ENCODE results near the gene GMEB2.
"Not testable (repeated sequence)": the region's sequence is repeated elsewhere in the genome, so short reads cannot be mapped to it uniquely, and the experiment has no call there.

The GMEB2 gene

DNA sequence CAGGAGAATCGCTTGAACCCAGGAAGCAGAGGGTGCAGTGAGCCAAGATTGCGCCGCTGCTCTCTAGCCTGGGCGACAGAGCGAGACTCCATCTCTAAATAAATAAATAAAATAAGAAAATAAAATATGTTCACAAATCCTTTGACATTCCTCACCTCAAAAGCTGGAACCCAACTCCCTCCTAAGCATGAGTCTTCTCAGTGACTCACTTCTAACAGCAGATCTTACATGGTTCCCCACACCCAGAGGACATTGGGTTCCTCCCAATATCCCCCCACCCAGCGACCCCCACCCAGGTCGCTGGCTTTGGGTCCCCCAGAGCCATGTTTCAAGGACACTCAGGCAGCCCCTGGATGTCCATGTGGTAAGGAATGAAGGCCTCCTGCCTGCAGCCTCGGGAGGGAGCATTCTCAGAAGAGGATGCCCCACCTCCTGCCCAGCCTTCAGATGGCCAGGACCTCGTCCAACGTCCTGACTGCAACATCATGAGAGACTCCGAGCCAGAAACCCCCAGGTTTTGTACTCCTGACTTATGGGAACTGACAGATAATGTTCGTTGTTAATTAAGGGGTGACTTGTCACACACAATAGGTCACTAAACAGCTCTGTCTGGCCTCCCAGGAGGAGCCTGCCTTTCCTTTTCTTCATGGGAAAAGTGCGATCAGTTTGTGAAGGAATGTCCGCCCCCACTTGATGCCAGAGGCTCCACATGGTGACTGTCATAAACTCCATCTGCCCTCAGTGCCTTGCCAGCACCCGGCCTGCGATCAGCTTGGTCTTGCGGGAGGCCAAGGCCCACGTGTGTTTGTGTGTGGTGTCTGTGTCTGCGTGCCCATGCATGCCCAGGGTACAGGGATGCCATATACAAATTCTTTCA, 10.1 kb upstream of the GMEB2 start:
- DNase-seq (ENCODE audit: low spot score), result no peak

DNA sequence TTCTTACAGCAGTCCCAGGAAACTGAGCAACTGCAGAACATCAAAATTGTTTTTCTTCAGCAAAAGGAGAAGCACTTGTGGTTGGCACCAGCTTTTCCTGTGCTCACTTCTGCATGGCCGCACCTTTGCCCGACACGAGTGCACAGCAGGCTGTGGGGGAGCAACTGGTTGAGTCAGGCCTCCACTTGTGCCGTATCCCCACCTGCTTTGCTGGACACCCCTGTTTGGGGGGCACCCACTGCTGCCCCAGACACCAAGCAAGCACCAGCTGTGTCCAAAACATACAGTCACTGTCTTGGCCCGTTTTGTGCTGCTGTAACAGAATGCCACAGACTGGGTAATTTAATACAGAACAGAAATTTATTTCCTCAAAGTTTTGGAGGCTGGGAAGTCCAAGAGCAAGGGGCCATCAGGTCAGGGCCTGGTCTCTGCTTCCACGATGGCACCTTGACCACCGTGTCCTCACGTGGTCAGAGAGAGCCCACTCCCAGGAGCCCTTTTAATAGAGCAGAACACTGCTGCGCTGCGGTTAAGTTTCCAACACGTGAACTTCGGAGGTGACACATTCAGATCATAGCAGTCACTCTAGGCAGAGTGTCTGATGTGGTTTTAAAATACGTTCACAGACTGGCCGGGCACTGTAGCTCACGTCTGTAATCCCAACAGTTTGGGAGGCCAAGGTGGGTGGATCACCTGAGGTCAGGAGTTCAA, 8.7 kb upstream of the GMEB2 start:
- DNase-seq (ENCODE audit: low spot score), result no peak

DNA sequence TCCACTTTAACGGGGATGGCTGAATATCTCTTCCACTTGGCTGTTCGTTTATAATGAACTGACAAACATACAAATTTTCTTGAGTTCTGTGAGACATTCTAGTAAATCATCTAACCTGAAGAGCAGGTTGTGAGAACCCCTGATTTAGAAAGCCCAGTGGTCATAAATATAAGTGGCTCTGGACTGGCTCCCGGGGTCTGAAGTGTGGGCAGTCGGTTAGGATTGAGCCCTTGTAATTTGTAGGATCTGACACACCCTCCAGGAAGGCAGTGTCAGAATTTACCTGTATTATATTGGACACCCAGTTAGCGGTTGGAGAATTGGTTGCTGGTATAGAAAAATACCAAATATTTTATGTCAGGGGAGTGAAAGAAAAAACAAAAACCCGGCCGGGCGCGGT, 6.8 kb upstream of the GMEB2 start:
- no peak for DNase-seq (ENCODE audit: low spot score)

DNA sequence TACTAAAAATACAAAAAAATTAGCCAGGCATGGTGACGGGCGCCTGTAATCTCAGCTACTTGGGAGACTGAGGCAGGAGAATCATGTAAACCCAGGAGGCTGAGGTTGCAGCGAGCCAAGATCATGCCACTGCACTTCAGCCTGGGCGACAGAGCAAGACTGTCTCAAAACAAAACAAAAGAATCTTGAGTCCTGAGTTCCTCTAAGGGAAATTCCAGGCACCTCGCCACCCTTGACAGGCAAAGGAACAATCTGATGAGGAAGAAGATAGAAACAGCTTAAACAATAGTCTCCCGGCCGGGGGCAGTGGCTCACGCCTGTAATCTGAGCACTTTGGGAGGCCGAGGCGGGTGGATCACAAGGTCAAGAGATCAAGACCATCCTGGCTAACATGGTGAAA, 4.5 kb upstream of the GMEB2 start:
- not testable (repeated sequence) for DNase-seq (ENCODE audit: low spot score)

DNA sequence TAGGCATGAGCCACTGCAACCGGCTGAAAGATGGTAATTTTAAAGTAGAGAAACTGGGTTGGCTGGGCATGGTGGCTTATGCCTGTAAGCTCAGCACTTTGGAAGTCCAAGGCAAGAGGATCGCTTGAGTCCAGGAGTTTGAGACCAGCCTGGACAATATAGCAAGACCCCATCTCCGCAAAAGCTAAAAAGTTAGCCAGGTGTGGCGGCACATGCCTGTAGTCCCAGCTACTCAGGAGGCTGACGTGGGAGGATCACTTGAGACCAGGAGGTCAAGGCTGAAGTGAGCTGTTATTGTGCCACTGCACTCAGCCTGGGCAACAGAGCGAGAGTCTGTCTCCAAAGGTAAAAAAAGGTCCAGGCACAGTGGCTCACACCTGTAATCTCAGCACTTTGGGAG, 4.1 kb upstream of the GMEB2 start:
- DNase-seq (ENCODE audit: low spot score), result not testable (repeated sequence)

DNA sequence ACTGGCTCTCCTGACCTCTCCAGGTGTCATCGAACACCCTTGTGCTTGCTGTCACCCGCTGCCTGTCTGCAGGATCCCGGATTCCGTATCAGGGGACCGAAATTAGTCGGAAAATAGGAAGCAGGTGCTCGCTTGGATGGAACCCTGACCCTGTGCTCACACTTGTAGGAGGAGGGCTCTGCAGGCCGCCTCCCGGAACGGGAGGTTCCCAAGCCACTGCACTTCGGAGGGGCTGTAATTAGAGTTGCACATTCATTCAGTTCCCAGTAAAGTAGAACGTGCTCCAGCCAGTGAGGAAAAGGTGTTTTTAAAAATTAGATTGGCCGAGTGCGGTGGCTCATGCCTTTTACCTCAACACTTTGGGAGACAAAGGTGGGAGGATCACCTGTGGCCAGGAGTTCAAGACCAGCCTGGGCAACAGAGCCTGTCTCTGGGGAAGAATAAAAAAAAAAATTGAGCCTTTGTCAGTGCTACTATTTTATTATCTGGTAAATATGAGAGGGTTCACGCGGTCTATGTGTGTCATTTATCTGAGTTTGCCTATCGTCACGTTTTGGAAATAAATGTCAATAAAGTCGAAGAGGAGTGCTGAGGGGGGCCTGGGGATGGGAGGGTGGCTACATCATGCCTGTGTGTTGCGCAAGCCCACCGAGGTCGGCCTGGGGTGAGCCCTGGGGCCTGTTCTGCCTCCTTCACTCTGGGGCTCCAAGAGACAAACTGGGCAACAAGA, 1.5 kb upstream of the GMEB2 start:
- DNase-seq (ENCODE audit: low spot score), result no peak

DNA sequence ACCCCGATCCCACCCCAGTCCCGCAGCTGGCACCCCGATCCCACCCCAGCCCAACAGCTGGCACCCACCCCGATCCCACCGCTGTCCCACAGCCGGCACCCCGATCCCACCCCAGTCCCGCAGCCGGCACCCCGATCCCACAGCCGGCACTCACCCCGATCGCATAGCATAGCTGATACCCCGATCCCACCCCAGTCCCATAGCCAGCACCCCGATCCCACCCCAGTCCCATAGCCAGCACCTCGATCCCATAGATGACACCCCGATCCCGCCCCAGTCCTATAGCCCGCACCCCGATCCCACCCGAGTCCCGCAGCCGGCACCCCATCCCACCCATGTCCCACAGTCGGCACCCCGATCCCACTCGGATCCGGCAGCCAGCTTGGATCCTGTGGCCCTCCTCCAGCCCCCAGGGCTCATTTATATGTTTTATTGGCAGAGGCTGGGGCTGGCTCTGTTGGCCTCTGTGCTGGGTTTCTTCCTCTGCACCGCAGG, 897 bp upstream of the GMEB2 start:
- DNase-seq (ENCODE audit: low spot score), result no peak

DNA sequence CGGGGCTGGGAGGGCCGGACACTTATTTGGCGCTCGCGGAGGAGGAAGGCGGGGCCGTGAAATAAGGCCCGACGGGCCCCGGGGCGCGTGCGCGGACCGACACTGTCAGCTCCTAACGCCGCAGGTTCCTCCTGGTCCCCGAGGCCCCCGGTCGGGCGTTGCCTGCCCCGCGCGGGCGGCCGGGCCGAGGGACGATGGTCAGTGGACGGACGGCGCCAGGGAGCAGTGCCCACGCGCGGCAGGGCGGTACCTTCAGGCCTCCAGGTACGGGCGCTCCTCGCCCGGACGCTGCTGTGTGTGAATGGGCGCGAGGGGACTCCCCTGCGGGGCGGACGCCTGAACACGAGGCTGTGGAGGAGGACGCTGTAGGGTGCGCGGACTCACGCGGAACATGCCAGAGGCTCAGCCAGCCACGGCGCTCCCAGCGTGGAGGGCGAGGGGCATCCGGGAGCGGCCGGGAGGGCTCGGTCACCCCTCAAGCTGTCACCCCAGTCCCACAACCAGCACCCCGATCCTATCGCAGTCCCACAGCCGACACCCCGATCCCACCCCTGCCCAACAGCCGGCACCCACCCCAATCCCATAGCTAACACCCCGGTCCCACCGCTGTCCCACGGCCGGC, 339 bp upstream of the GMEB2 start:
- peak; percentile 97 for DNase-seq (ENCODE audit: low spot score)

DNA sequence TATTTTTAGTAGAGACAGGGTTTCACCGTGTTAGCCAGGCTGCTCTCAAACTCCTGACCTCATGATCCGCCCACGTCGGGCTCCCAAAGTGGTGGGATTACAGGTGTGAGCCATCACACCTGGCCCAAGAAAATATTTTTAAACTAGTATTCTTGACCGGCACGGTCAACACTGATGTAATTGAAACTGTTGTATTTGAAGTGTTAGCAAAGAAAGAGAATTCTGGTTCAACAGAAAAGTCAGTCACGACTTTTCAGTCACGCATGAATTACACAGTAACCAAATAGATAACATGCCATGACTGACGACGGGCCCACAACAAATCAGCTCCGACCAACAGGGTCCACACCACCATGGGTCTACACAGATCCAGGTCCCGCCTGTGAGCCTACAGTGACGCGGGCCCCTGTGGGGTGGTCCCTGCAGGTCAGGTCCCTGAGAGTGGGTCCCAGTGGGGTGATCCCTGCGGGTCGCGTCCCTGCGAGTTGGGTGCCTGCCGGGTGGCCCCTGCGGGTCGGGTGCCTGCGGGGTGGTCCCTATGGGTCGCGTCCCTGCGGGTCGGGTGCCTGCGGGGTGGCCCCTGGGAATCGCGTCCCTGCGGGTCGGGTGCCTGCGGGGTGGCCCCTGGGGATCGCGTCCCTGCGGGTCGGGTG, 1.0 kb downstream of the GMEB2 start:
- peak; percentile 40 for DNase-seq (ENCODE audit: low spot score)

DNA sequence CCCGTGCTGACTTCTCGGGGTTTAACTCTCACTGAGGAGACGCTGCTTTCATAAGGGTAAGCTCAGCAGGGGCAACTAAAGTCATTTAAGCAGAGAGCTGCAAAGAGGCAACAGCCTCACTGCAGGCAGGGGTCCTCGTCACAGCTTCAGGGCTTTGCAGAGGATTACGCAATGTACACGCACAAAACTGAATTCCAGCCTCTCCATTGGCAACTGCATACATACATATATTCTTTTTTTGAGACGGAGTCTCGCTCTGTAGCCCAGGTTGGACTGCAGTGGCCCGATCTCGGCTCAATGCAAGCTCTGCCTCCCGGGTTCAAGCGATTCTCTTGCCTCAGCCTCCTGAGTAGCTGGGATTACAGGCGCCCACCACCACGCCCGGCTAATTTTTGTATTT, 2.4 kb downstream of the GMEB2 start:
- no peak for DNase-seq (ENCODE audit: low spot score)

DNA sequence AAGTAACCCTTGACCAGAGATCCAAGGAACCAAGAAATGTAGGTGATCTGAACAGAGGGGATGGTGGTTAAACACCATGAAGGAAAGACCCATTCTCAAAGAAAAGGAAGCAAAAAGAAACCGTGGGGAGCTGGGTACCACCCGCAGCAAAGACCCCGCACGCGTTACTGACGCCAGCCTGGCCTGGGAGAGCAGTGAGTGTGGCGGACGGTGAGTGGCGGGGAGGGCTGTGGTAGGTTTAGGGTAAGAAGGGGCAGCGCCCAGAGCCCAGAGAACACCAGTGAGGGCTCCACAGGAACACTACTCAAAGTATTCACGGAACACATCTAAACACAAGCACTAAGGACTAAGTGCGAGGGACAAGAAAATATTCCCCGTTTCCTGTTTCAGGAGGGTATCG, 4.2 kb downstream of the GMEB2 start:
- no peak for DNase-seq (ENCODE audit: low spot score)

DNA sequence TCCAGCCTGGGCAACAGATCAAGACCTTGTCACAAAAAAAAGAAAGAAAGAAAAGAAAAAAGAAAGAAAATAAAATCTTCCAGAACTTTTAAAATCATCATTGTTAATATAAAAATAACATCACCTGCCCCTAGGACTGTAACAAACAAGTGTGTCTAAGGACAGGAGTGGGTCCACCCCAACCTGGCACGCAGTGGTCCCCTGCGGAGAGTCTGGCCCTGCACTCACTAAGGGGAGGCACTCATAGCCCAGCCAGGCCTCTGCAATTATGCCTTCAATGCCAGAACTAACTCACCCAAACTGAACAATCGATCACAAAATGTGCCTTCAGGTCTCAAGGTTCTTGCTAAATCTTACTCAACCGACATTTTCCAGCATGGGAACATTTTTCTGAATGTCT, 4.8 kb downstream of the GMEB2 start:
- DNase-seq (ENCODE audit: low spot score), result no peak

DNA sequence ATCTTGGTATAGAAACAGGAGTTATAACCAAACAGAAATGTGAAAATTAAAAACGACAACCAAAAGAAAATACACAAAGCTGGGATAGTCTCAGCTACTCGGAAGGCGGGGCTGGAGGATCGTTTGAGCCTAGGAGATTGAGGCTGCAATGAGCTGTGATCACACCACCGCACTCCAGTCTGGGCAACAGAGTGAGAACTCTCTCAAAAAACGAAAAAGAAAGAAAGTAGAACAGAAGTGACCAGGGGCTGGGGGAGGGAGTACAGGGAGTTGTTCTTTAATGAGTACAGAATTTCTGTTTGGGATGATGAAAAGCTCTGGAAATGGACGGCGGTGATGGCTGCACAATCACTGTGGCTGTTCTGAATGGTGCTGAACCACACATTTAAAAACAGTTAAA, 5.9 kb downstream of the GMEB2 start:
- no peak for DNase-seq (ENCODE audit: low spot score)

DNA sequence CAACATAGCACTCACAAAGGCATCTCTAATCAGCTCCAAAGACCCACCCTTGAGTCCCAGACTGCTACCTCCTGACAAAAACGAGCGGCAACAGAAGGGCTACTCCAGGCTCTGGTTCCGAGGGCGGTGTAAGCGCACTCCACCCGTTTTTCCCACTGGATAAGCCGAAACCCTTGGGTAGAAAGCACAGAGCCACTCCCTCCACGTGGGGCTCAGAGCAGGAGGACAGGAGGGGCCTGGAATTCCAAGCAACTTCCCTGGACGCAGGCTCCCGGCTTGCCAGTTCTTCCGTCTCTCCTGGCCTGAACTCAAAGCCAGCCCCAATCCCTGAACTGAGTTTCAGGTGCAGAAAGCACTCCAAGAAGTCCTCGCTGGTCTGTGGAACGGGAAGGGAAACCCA, 7.4 kb downstream of the GMEB2 start:
- no peak for DNase-seq (ENCODE audit: low spot score)

DNA sequence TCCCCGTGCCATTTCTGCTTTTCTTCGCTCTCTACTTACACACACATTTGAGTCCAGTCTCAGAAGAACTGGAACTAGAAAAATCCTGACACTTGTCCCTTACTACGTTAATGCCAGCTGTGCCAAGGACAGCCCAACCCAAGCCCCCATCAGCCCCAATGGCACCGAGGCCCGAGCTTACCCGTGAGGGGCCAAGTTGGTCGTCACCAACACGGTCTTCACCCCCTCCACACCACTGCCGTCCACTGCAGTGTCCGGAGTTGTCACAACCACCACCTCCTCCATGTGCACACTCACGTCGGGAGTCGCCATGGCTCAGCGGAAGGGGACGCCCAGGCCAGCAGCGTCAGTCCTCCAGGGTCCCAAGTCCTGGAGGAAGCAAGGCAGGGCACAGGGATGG, 7.8 kb downstream of the GMEB2 start:
- DNase-seq (ENCODE audit: low spot score), result no peak

DNA sequence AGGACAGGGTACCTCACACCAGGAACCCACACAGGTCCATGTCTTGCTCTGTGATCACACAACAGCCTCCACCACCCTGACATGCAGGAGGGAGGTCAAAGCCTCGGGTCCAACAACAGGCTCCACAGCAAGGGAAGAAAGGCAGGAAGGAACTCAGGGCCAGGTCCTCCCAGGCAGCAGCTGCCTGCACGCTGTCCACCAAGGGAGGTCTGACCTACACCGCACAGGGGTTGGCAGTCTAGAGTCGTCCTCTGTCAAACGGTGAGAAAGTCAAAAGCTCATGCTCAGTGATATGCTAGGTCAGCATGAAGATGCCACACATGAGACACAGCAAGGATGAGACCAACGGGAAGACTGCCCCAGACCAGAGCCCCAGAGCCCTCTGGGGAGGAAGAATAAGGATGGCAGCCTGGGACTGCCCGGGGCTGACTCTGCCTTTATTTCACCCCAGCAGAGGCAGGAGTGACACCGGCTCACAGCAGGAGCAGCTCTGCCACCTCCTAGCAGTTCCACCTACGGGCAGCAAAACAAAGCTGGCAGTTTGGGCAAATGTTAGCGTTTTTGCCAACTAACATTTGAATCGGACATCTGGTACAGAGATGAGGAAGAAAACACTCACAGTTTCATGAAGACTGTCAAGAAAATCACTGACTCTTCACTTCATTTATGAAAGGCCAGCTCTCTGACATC, 8.5 kb downstream of the GMEB2 start:
- DNase-seq (ENCODE audit: low spot score), result no peak

DNA sequence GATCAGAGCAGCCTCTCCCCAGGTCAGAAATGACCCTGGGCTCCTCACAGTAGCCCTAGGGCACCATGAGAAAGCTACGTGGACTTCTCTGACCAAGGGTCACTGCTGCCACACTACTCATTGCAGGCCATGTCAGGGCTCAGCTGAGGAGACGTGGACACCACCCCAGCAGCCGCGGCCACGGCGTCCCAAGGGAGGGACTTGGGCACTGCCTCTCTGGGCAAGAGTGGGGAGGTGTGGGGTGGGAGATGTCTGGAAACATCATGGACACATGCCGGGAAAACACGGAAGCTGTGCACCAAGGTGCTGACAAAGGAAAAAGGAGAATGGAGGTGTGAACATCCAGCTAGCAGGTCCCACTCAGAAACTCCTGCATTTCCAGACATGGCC, 9.0 kb downstream of the GMEB2 start:
- no peak for DNase-seq (ENCODE audit: low spot score)

DNA sequence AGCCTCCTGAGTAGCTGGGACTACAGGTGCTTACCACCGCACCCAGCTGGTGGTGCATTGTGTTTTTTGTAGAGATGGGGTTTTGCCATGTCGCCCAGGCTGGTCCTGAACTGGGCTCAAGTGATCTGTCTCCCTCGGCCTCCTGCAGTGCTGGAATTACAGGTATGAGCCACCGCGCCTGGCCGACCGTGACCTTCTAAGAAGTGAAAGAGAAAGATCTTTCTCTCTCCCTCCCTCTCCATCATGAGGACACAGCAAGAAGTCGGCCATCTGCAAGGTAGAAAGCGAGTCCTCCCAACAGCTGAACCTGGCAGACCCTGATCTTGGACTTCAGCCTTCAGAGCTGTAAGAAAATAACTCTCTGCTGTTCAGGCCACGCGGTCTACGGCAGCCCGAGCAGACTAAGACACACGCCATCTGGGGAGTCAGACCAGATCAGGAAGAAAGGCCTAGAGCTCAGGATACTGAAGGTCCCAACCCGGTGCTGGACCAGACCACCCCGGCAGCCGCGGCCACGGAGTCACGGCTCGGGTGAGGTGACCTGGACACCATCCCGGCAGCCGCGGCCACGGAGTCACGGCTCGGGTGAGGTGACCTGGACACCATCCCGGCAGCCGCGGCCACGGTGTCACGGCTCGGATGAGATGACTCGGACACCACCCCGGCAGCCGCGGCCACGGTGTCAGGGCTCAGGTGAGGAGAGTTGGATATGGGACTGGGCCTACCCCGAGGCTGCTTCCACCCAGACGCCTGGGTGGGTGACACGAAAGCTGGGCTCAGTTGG, 9.6 kb downstream of the GMEB2 start:
- DNase-seq (ENCODE audit: low spot score), result no peak

DNA sequence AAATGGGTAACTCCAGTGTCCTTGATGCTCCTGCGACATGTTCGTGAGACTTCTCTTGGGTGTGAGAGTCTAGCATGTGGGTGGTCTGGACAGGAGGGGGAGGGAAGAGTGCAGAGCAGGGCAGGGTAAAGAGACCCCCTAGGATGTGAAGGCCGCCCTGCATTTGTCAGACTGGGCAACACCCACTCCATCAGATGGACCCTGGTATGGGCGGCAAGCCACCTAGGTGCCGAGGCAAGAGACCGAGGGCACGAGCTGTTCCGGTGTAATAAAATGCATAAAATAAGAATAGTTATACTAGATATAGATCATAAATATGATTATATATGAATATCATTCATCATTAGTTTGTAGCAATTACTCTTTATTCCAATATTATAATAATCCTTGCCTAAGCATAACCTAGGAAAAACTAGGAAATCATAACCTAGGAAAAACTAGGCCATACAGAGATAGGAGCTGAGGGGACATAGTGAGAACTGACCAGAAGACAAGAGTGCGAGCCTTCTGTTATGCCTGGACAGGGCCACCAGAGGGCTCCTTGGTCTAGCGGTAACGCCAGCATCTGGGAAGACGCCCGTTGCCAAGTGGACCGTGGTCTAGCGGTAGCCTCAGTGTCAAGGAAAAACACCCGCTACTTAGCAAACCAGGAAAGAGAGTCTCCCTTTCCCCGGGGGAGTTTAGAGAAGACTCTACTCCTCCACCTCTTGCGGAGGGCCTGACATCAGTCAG, 12.9 kb downstream of the GMEB2 start:
- DNase-seq (ENCODE audit: low spot score), result not testable (repeated sequence)

All from germinal center (tissue), 1 donor.